NCI-H345 (cell line): ENCODE data around the gene C20orf96.
A peak's percentile ranks its signal among the peaks of the same experiment; 100 is the strongest.
"Not testable (repeated sequence)": the region's sequence is repeated elsewhere in the genome, so short reads cannot be mapped to it uniquely, and the experiment has no call there.

Experiments
- DNase-seq: peaks from one replicate; lab custom pipeline; 2025; lab: John Stamatoyannopoulos, UW

C20orf96 gene

GRCh38 chr20:290084-290831 lies at the start of gene C20orf96:
TSS of gene C20orf96 (minus strand) at chr20:290750. CDS start at chr20:290610, 140 bp downstream.
- peak; percentile 91 for DNase-seq

GRCh38 chr20:336040-336439 lies 45.5 kb upstream of the C20orf96 start:
- not testable (repeated sequence) for DNase-seq

- DNase-seq = no peak
Measured at GRCh38 chr20:334578-334977, 44.0 kb upstream of the C20orf96 start.

GRCh38 chr20:330233-331149 lies 39.9 kb upstream of the C20orf96 start:
- DNase-seq = peak; percentile 57

- DNase-seq = peak; percentile 45
Measured at GRCh38 chr20:329851-330232, 39.3 kb upstream of the C20orf96 start.

GRCh38 chr20:328975-329695 lies 38.6 kb upstream of the C20orf96 start:
- DNase-seq = no peak

- DNase-seq = no peak
Measured at GRCh38 chr20:328027-328974, 37.8 kb upstream of the C20orf96 start.

- DNase-seq = peak; percentile 98
Measured at GRCh38 chr20:327186-328026, 36.9 kb upstream of the C20orf96 start.

GRCh38 chr20:326645-327185 lies 36.2 kb upstream of the C20orf96 start:
- DNase-seq = no peak

- DNase-seq = peak; percentile 58
Measured at GRCh38 chr20:325889-326644, 35.5 kb upstream of the C20orf96 start.

- DNase-seq = peak; percentile 99
Measured at GRCh38 chr20:325045-325888, 34.7 kb upstream of the C20orf96 start, which contains the start of gene SOX12. TSS of gene SOX12 (plus strand) at chr20:325552. CDS start at chr20:325925, 373 bp downstream.

- DNase-seq = peak; percentile 97
Measured at GRCh38 chr20:324177-325044, 33.9 kb upstream of the C20orf96 start.

- no peak for DNase-seq
Measured at GRCh38 chr20:316316-317068, 25.9 kb upstream of the C20orf96 start.

GRCh38 chr20:313948-314347 lies 23.4 kb upstream of the C20orf96 start:
- no peak for DNase-seq

GRCh38 chr20:313402-313801 lies 22.9 kb upstream of the C20orf96 start:
- DNase-seq = no peak

GRCh38 chr20:312866-313265 lies 22.3 kb upstream of the C20orf96 start:
- DNase-seq = no peak
